HepG2 (cell line): ENCODE data around the gene MYADML2. TPM values are rescaled to one million over a fixed set of nuclear protein-coding genes. Genes with fewer than 3 reads are reported as not detected.

Experiments
- FOXA1 ChIP-seq, 2 experiments: fragments of 450-650 bp in 1 of 2; sonication (generic) in 1 of 2; formaldehyde crosslinking in 1 of 2; IDR thresholded peaks; 2 replicates each; pipeline versions ENCODE4 v1.4.0 to v1.6.1; 2016 to 2020; ENCODE audit warnings: missing genetic modification reagents in 1 of 2
- GTF3A ChIP-seq: sonication (generic); formaldehyde crosslinking; conservative IDR thresholded peaks from 2 replicates; pipeline ENCODE4 v1.4.0; 2020; ENCODE audit warnings: mild to moderate bottlenecking, missing genetic modification reagents
- IKZF4 ChIP-seq: sonication (generic); formaldehyde crosslinking; IDR thresholded peaks from 2 replicates; pipeline ENCODE4 v1.5.1; 2020; ENCODE audit warnings: borderline replicate concordance, mild to moderate bottlenecking, low read depth, missing genetic modification reagents; ENCODE audit errors: not compliant biosample characterization
- JUND ChIP-seq: sonication (generic); formaldehyde crosslinking; IDR thresholded peaks from 2 replicates; pipeline ENCODE4 v1.8.0; 2022; ENCODE audit warnings: mild to moderate bottlenecking, missing genetic modification reagents
- LCORL ChIP-seq, 2 experiments: fragments of 450-650 bp in 1 of 2; sonication (generic) in 1 of 2; formaldehyde crosslinking in 1 of 2; IDR thresholded peaks; 2 replicates each; pipeline versions ENCODE4 v1.5.0 to v1.6.1; 2017 to 2020; ENCODE audit warnings: antibody characterized with exemption in 1 of 2, missing genetic modification reagents in 1 of 2
- MIER3 ChIP-seq: IDR thresholded peaks from 2 replicates; pipeline ENCODE4 v1.6.1; 2016; ENCODE audit warnings: missing compliant biosample characterization, borderline replicate concordance
- SMARCE1 ChIP-seq: fragments of 450-650 bp; IDR thresholded peaks from 2 replicates; pipeline ENCODE4 v1.6.1; 2017; ENCODE audit warnings: borderline replicate concordance
- SNAI1 ChIP-seq: sonication (generic); formaldehyde crosslinking; IDR thresholded peaks from 2 replicates; pipeline ENCODE4 v1.5.0; 2020; ENCODE audit warnings: mild to moderate bottlenecking, missing genetic modification reagents, borderline replicate concordance
- ZNF274 ChIP-seq: sonication (generic); formaldehyde crosslinking; IDR thresholded peaks from 2 replicates; pipeline ENCODE4 v1.5.1; 2020; ENCODE audit warnings: mild to moderate bottlenecking, missing genetic modification reagents
- ZNF343 ChIP-seq: sonication (generic); formaldehyde crosslinking; IDR thresholded peaks from 2 replicates; pipeline ENCODE4 v1.4.0; 2020; ENCODE audit warnings: mild to moderate bottlenecking, missing genetic modification reagents
- ZNF615 ChIP-seq: sonication (generic); formaldehyde crosslinking; IDR thresholded peaks from 2 replicates; pipeline ENCODE4 v1.5.0; 2020; ENCODE audit warnings: mild to moderate bottlenecking, missing genetic modification reagents, borderline replicate concordance
- ZNF883 ChIP-seq: sonication (generic); formaldehyde crosslinking; IDR thresholded peaks from 2 replicates; pipeline ENCODE4 v1.5.1; 2020; ENCODE audit warnings: mild to moderate bottlenecking, missing genetic modification reagents; ENCODE audit errors: not compliant biosample characterization
- ZSCAN22 ChIP-seq: sonication (generic); formaldehyde crosslinking; IDR thresholded peaks from 2 replicates; pipeline ENCODE4 v1.4.0; 2020; ENCODE audit warnings: mild to moderate bottlenecking, missing genetic modification reagents
- polyA plus RNA-seq, 8 experiments: library from polyadenylated mRNA; depleted of rRNA in 3 of 8; stranded (reverse) in 7 of 8; unstranded in 1 of 8; fragments of >200 nt; fragmentation: Illumina TruSeq in 4 of 8; extraction: Trizol in 4 of 8; gene quantifications; 2 replicates each; pipeline versions ENCODE4 v1.2.1 to v1.2.3, GENCODE V29; 2011 to 2016; ENCODE audit warnings: low read depth in 4 of 8, missing spikeins in 1 of 8, mixed read lengths in 1 of 8; ENCODE audit not compliant: insufficient read depth in 1 of 8
- total RNA-seq, 5 experiments: library from RNA; depleted of rRNA; stranded (reverse); fragments of >200 nt; fragmentation: Illumina TruSeq; extraction: Trizol; gene quantifications; 2 replicates each; pipeline ENCODE4 v1.2.3, GENCODE V29; 2016; ENCODE audit warnings: low read depth in 1 of 5
- TF ChIP-seq, protein P1 (sequence below): fragments of 450-650 bp; IDR thresholded peaks from 2 replicates; pipeline ENCODE4 v1.6.1; 2016
- TF ChIP-seq, protein P2 (sequence below): sonication (generic); formaldehyde crosslinking; IDR thresholded peaks from 2 replicates; pipeline ENCODE4 v1.5.1; 2020; ENCODE audit warnings: missing genetic modification reagents, mild to moderate bottlenecking, borderline replicate concordance
- TF ChIP-seq, protein P3 (sequence below): sonication (generic); formaldehyde crosslinking; IDR thresholded peaks from 2 replicates; pipeline ENCODE4 v1.5.1; 2020; ENCODE audit warnings: mild to moderate bottlenecking, missing genetic modification reagents
- TF ChIP-seq, protein P4 (sequence below): sonication (generic); formaldehyde crosslinking; conservative IDR thresholded peaks from 2 replicates; pipeline ENCODE4 v1.8.0; 2022; ENCODE audit warnings: mild to moderate bottlenecking, moderate library complexity, missing genetic modification reagents

Gene MYADML2
- total and polyA plus RNA-seq, 2 of the 13 experiments (the other 11 are each of a cell fraction or from before 2014, with no cell fraction given) = not detected

DNA sequence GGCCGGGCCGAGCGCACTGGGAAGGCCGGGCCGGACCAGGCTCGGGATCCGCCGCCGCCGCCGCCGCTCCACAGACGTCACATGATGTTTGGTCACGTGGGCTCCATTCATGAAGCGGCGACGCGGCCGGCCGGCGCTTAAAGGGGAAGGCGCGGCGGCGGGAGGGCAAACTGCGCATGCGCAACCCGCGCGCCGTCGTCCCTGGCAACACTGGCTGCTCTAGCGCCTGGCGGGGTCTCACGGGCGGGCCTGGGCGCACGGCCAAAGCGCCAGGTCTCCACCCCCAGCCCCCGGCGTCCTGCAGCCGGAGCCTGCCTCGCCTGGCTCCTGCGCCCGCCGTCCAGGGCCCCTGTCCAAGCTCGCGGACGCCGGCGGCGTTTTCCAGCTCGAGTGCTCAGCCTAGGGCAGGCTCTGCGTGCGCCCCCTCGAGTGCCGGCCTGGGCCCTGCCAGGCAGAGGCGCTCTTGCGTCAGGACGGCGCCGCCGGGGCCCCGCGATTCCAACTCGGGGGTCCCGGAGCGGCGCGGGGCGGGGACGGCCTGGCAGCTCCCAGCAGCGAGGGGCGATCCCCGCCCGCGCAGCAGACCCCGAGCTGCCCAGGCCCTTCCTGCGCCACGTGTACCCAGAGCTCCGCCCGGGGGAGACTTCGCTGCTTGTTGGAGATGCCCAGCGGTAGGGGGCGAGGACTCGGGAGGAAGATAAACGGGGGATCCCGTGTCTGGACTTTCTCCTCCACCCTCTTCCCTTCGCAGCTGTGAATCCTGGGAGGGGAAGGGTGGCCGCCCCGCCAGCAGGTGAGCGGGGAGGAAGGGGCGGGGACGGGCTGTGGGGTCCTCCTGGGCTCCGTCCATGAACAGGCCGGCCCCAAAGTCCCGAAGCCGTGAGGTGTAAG lies 19.1 kb downstream of the MYADML2 start, which contains the start of gene MAFG (continued):
- TF ChIP-seq, protein P1, sequence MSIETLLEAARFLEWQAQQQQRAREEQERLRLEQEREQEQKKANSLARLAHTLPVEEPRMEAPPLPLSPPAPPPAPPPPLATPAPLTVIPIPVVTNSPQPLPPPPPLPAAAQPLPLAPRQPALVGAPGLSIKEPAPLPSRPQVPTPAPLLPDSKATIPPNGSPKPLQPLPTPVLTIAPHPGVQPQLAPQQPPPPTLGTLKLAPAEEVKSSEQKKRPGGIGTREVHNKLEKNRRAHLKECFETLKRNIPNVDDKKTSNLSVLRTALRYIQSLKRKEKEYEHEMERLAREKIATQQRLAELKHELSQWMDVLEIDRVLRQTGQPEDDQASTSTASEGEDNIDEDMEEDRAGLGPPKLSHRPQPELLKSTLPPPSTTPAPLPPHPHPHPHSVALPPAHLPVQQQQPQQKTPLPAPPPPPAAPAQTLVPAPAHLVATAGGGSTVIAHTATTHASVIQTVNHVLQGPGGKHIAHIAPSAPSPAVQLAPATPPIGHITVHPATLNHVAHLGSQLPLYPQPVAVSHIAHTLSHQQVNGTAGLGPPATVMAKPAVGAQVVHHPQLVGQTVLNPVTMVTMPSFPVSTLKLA = peak; percentile 56
- no peak for TF ChIP-seq ZNF615 (CRISPR knock-in tag)
- peak; percentile 66; the same call in 1 of the 2 replicates for TF ChIP-seq JUND
- TF ChIP-seq ZNF343 (CRISPR knock-in tag) = peak; percentile 47; the same call in 1 of the 2 replicates
- TF ChIP-seq, protein P2, sequence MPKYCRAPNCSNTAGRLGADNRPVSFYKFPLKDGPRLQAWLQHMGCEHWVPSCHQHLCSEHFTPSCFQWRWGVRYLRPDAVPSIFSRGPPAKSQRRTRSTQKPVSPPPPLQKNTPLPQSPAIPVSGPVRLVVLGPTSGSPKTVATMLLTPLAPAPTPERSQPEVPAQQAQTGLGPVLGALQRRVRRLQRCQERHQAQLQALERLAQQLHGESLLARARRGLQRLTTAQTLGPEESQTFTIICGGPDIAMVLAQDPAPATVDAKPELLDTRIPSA = 0 out of 2 replicates have a peak, but pooled peaks have one; percentile 56
- TF ChIP-seq, protein P3, sequence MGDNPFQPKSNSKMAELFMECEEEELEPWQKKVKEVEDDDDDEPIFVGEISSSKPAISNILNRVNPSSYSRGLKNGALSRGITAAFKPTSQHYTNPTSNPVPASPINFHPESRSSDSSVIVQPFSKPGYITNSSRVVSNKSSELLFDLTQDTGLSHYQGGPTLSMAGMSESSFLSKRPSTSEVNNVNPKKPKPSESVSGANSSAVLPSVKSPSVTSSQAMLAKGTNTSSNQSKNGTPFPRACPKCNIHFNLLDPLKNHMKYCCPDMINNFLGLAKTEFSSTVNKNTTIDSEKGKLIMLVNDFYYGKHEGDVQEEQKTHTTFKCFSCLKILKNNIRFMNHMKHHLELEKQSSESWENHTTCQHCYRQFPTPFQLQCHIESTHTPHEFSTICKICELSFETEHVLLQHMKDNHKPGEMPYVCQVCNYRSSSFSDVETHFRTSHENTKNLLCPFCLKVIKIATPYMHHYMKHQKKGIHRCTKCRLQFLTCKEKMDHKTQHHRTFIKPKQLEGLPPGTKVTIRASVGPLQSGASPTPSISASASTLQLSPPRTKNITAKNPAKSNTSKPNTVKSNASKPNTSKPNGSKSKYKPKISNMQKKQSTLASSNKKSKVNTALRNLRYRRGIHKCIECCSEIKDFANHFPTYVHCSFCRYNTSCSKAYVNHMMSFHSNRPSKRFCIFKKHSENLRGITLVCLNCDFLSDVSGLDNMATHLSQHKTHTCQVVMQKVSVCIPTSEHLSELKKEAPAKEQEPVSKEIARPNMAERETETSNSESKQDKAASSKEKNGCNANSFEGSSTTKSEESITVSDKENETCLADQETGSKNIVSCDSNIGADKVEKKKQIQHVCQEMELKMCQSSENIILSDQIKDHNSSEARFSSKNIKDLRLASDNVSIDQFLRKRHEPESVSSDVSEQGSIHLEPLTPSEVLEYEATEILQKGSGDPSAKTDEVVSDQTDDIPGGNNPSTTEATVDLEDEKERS (CRISPR knock-in tag) = no peak
- TF ChIP-seq, protein P4, sequence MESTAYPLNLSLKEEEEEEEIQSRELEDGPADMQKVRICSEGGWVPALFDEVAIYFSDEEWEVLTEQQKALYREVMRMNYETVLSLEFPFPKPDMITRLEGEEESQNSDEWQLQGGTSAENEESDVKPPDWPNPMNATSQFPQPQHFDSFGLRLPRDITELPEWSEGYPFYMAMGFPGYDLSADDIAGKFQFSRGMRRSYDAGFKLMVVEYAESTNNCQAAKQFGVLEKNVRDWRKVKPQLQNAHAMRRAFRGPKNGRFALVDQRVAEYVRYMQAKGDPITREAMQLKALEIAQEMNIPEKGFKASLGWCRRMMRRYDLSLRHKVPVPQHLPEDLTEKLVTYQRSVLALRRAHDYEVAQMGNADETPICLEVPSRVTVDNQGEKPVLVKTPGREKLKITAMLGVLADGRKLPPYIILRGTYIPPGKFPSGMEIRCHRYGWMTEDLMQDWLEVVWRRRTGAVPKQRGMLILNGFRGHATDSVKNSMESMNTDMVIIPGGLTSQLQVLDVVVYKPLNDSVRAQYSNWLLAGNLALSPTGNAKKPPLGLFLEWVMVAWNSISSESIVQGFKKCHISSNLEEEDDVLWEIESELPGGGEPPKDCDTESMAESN (CRISPR knock-in tag) = peak; percentile 77; the same call in 1 of the 2 replicates
- peak; percentile 56 for TF ChIP-seq IKZF4 (CRISPR knock-in tag)
- TF ChIP-seq FOXA1 (IDR thresholded peaks at IDR 0.05) = no peak
- no peak for TF ChIP-seq FOXA1 (CRISPR knock-in tag; IDR thresholded peaks at IDR 0.05)
- 0 out of 2 replicates have a peak, but pooled peaks have one; percentile 37 for TF ChIP-seq MIER3 (CRISPR knock-in tag)
- TF ChIP-seq LCORL (IDR thresholded peaks at IDR 0.05) = no peak
- peak; percentile 14; the same call in 1 of the 2 replicates for TF ChIP-seq LCORL (CRISPR knock-in tag; IDR thresholded peaks at IDR 0.05)
- TF ChIP-seq SMARCE1 = no peak
- TF ChIP-seq SNAI1 (CRISPR knock-in tag) = no peak
- 0 out of 2 replicates have a peak, but pooled peaks have one; percentile 12 for TF ChIP-seq ZNF274
- 0 out of 2 replicates have a peak, but pooled peaks have one; percentile 47 for TF ChIP-seq GTF3A (CRISPR knock-in tag)
- TF ChIP-seq ZSCAN22 (CRISPR knock-in tag) = peak; percentile 62; the same call in 1 of the 2 replicates
- peak; percentile 90 for TF ChIP-seq ZNF883
